ENCODE data around the gene NOD2. TPM values are rescaled to one million over a fixed set of nuclear protein-coding genes. Genes with fewer than 3 reads are reported as not detected.

Gene NOD2
- total and polyA plus RNA-seq, 2 of the 13 experiments (the other 11 are each of a cell fraction or from before 2014, with no cell fraction given): 0.27 to 0.81 TPM

GRCh38 chr16:50741225-50741780, 47.9 kb downstream of the NOD2 start (continued):
- TF ChIP-seq, protein P1, sequence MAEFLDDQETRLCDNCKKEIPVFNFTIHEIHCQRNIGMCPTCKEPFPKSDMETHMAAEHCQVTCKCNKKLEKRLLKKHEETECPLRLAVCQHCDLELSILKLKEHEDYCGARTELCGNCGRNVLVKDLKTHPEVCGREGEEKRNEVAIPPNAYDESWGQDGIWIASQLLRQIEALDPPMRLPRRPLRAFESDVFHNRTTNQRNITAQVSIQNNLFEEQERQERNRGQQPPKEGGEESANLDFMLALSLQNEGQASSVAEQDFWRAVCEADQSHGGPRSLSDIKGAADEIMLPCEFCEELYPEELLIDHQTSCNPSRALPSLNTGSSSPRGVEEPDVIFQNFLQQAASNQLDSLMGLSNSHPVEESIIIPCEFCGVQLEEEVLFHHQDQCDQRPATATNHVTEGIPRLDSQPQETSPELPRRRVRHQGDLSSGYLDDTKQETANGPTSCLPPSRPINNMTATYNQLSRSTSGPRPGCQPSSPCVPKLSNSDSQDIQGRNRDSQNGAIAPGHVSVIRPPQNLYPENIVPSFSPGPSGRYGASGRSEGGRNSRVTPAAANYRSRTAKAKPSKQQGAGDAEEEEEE (CRISPR knock-in tag; IDR thresholded peaks at IDR 0.05; ENCODE audit: borderline replicate concordance): no peak
- TF ChIP-seq EEA1 (CRISPR knock-in tag; IDR thresholded peaks at IDR 0.05; ENCODE audit: borderline replicate concordance): no peak
- TF ChIP-seq RAD21 (CRISPR knock-in tag; IDR thresholded peaks at IDR 0.05): peak; percentile 54; the same call in 1 of the 2 replicates
- TF ChIP-seq STAG1 (CRISPR knock-in tag; IDR thresholded peaks at IDR 0.05): 0 out of 2 replicates have a peak, but pooled peaks have one; percentile 4
- TF ChIP-seq, protein P2, sequence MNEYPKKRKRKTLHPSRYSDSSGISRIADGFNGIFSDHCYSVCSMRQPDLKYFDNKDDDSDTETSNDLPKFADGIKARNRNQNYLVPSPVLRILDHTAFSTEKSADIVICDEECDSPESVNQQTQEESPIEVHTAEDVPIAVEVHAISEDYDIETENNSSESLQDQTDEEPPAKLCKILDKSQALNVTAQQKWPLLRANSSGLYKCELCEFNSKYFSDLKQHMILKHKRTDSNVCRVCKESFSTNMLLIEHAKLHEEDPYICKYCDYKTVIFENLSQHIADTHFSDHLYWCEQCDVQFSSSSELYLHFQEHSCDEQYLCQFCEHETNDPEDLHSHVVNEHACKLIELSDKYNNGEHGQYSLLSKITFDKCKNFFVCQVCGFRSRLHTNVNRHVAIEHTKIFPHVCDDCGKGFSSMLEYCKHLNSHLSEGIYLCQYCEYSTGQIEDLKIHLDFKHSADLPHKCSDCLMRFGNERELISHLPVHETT (CRISPR knock-in tag; conservative IDR thresholded peaks at IDR 0.05): no peak
- TF ChIP-seq RNF2 (conservative IDR thresholded peaks at IDR 0.05; ENCODE audit: low read depth): no peak
- TF ChIP-seq TBX3 (IDR thresholded peaks at IDR 0.05; ENCODE audit: borderline replicate concordance): no peak
- peak; percentile 23; the same call in 1 of the 2 replicates for TF ChIP-seq REPIN1 (CRISPR knock-in tag; IDR thresholded peaks at IDR 0.05; ENCODE audit: borderline replicate concordance, low read depth)
- TF ChIP-seq NFE2L2 (IDR thresholded peaks at IDR 0.05; ENCODE audit: low read length): no peak
- no peak for TF ChIP-seq AGO2 (optimal IDR thresholded peaks at IDR 0.05; ENCODE audit: low read depth, low read length)
- TF ChIP-seq SP1 (IDR thresholded peaks at IDR 0.05): no peak
- TF ChIP-seq SP1 (CRISPR knock-in tag; IDR thresholded peaks at IDR 0.05): no peak
- no peak for TF ChIP-seq HMGA1 (CRISPR knock-in tag; conservative IDR thresholded peaks at IDR 0.05)
- TF ChIP-seq NR2F2 (IDR thresholded peaks at IDR 0.05; ENCODE audit: borderline replicate concordance, low read depth): no peak
- TF ChIP-seq, protein P3, sequence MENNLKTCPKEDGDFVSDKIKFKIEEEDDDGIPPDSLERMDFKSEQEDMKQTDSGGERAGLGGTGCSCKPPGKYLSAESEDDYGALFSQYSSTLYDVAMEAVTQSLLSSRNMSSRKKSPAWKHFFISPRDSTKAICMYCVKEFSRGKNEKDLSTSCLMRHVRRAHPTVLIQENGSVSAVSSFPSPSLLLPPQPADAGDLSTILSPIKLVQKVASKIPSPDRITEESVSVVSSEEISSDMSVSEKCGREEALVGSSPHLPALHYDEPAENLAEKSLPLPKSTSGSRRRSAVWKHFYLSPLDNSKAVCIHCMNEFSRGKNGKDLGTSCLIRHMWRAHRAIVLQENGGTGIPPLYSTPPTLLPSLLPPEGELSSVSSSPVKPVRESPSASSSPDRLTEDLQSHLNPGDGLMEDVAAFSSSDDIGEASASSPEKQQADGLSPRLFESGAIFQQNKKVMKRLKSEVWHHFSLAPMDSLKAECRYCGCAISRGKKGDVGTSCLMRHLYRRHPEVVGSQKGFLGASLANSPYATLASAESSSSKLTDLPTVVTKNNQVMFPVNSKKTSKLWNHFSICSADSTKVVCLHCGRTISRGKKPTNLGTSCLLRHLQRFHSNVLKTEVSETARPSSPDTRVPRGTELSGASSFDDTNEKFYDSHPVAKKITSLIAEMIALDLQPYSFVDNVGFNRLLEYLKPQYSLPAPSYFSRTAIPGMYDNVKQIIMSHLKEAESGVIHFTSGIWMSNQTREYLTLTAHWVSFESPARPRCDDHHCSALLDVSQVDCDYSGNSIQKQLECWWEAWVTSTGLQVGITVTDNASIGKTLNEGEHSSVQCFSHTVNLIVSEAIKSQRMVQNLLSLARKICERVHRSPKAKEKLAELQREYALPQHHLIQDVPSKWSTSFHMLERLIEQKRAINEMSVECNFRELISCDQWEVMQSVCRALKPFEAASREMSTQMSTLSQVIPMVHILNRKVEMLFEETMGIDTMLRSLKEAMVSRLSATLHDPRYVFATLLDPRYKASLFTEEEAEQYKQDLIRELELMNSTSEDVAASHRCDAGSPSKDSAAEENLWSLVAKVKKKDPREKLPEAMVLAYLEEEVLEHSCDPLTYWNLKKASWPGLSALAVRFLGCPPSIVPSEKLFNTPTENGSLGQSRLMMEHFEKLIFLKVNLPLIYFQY (CRISPR knock-in tag; IDR thresholded peaks at IDR 0.05; ENCODE audit: borderline replicate concordance): no peak
- TF ChIP-seq, protein P4, sequence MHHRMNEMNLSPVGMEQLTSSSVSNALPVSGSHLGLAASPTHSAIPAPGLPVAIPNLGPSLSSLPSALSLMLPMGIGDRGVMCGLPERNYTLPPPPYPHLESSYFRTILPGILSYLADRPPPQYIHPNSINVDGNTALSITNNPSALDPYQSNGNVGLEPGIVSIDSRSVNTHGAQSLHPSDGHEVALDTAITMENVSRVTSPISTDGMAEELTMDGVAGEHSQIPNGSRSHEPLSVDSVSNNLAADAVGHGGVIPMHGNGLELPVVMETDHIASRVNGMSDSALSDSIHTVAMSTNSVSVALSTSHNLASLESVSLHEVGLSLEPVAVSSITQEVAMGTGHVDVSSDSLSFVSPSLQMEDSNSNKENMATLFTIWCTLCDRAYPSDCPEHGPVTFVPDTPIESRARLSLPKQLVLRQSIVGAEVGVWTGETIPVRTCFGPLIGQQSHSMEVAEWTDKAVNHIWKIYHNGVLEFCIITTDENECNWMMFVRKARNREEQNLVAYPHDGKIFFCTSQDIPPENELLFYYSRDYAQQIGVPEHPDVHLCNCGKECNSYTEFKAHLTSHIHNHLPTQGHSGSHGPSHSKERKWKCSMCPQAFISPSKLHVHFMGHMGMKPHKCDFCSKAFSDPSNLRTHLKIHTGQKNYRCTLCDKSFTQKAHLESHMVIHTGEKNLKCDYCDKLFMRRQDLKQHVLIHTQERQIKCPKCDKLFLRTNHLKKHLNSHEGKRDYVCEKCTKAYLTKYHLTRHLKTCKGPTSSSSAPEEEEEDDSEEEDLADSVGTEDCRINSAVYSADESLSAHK (CRISPR knock-in tag; IDR thresholded peaks at IDR 0.05; ENCODE audit: borderline replicate concordance): no peak
- TF ChIP-seq ZNF530 (CRISPR knock-in tag; IDR thresholded peaks at IDR 0.05; ENCODE audit: low read depth): no peak
- TF ChIP-seq ZNF101 (CRISPR knock-in tag; IDR thresholded peaks at IDR 0.05; ENCODE audit: borderline replicate concordance, low read depth): no peak
- no peak for TF ChIP-seq TFE3 (CRISPR knock-in tag; IDR thresholded peaks at IDR 0.05)
- no peak for TF ChIP-seq KMT2B (CRISPR knock-in tag; IDR thresholded peaks at IDR 0.05)

Data from HepG2 (cell line).